ENCODE data around the gene PRKCSH.

Gene PRKCSH

DNA sequence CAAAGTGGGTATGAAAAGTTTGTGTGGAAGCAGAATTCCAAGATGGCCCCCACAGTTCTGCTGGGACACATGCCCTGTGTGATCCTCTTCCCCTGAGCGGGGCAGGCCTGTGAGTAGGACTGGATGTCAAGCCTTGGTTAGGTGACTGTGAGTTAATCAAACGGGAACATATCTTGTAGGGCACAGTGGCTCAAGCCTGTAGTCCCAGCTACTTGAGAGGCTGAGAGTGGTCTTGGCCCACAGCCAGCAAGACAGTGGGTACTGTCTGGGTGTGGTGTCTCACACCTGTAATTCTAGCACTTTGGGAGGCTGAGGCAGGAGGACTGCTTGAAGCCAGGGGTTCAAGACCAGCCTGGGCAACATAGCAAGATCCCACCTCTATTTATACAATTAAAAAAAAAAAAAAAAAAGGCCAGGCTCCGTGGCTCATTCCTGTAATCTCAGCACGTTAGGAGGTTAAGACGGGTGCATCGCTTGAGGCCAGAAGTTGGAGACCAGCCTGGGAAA is 63.8 kb downstream of the PRKCSH start:
- in situ Hi-C loops (cut with HindIII; ENCODE audit: low sequenced_read_pairs), result no loop called here

- in situ Hi-C loops (cut with HindIII; ENCODE audit: low sequenced_read_pairs), result no loop called here
Measured at GRCh38 chr19:11499890-11500420, 64.5 kb downstream of the PRKCSH start.
